NCI-H2081 (cell line): ENCODE results near the gene ZNF765.
"Not testable (repeated sequence)": the region's sequence is repeated elsewhere in the genome, so short reads cannot be mapped to it uniquely, and the experiment has no call there.

Experiments
- DNase-seq, 2 experiments: peaks; one replicate each; lab custom pipeline; 2025; lab: John Stamatoyannopoulos, UW

ZNF765 gene

GRCh38 chr19:53394974-53395839 is at the start of gene ZNF765:
TSS of gene ZNF765 (plus strand) at chr19:53395149. CDS start at chr19:53398016, 2,867 bp downstream.
- peak; percentile 76 to 82 for DNase-seq

- DNase-seq, result no peak
Observed at GRCh38 chr19:53355739-53356138, 39.2 kb upstream of the ZNF765 start.

- DNase-seq, result no peak
Observed at GRCh38 chr19:53357821-53358581, 36.9 kb upstream of the ZNF765 start.

- DNase-seq, result not testable (repeated sequence)
Observed at GRCh38 chr19:53360056-53360455, 34.9 kb upstream of the ZNF765 start.

GRCh38 chr19:53365134-53365898 is 29.6 kb upstream of the ZNF765 start, which contains the start of gene ZNF525:
TSS of gene ZNF525 (plus strand) at chr19:53365705. CDS start at chr19:53372282, 6,577 bp downstream.
- peak; percentile 83 to 84 for DNase-seq

GRCh38 chr19:53365899-53366493 is 29.0 kb upstream of the ZNF765 start:
- peak in 1 of 2 experiments; percentile 33 for DNase-seq

- no peak for DNase-seq
Observed at GRCh38 chr19:53372196-53372595, 22.8 kb upstream of the ZNF765 start.

- DNase-seq, result no peak
Observed at GRCh38 chr19:53374288-53374687, 20.7 kb upstream of the ZNF765 start.

- DNase-seq, result no peak
Observed at GRCh38 chr19:53374743-53375142, 20.2 kb upstream of the ZNF765 start.

GRCh38 chr19:53381376-53381775 is 13.6 kb upstream of the ZNF765 start:
- no peak for DNase-seq

- no peak for DNase-seq
Observed at GRCh38 chr19:53388168-53388567, 6.8 kb upstream of the ZNF765 start.

- no peak for DNase-seq
Observed at GRCh38 chr19:53388904-53389303, 6.0 kb upstream of the ZNF765 start.

- DNase-seq, result no peak
Observed at GRCh38 chr19:53389571-53389970, 5.4 kb upstream of the ZNF765 start.

- no peak for DNase-seq
Observed at GRCh38 chr19:53389978-53390377, 5.0 kb upstream of the ZNF765 start.

- no peak for DNase-seq
Observed at GRCh38 chr19:53394522-53394973, 401 bp upstream of the ZNF765 start.

- DNase-seq, result not testable (repeated sequence)
Observed at GRCh38 chr19:53395840-53396524, 1.0 kb downstream of the ZNF765 start.

- no peak for DNase-seq
Observed at GRCh38 chr19:53396525-53396868, 1.5 kb downstream of the ZNF765 start.

- DNase-seq, result not testable (repeated sequence)
Observed at GRCh38 chr19:53397918-53398317, 3.0 kb downstream of the ZNF765 start.

GRCh38 chr19:53409505-53410204 is 14.7 kb downstream of the ZNF765 start:
- no peak for DNase-seq

- not testable (repeated sequence) for DNase-seq
Observed at GRCh38 chr19:53420520-53421315, 25.8 kb downstream of the ZNF765 start.
